NB4 (cell line): ENCODE data around the gene GMIP.

Source experiments
- MYC ChIP-seq: IDR thresholded peaks from 2 replicates; pipeline ENCODE4 v1.6.1; 2011; ENCODE audit warnings: low read depth, low read length
- POLR2A ChIP-seq: IDR thresholded peaks from 2 replicates; pipeline ENCODE4 v1.6.1; 2011; ENCODE audit warnings: mild to moderate bottlenecking; ENCODE audit not compliant: insufficient read length; ENCODE audit errors: extremely low read depth
- TF ChIP-seq, protein P1 (sequence below): IDR thresholded peaks from 2 replicates; pipeline ENCODE4 v1.6.1; 2011; ENCODE audit warnings: low read depth, low read length
- TF ChIP-seq, protein P2 (sequence below): IDR thresholded peaks from one replicate; pipeline ENCODE4 v1.5.1; 2012; ENCODE audit warnings: low read depth, low read length

DNA sequence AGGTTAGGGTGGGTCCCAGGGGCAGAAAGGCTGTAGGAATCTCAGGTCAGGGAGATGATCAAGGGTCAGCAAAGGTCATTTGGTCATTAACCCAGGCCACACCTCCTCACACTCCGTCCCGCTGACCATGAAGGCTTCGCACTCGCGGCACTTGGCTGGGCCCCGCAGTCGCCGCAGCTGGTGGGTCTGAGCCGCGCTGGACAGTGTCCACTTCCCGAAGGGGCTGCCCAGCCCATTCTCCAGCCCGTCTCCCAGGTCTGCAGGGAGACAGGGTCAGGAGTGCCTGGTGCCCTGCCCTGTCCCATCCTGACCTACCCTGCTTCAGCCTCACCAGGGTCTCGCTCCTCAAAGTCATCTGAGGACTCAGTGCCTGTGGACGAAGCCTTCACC, 8.1 kb downstream of the GMIP start:
- TF ChIP-seq POLR2A, result no peak
- TF ChIP-seq, protein P1, sequence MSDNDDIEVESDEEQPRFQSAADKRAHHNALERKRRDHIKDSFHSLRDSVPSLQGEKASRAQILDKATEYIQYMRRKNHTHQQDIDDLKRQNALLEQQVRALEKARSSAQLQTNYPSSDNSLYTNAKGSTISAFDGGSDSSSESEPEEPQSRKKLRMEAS, result no peak
- TF ChIP-seq, protein P2, sequence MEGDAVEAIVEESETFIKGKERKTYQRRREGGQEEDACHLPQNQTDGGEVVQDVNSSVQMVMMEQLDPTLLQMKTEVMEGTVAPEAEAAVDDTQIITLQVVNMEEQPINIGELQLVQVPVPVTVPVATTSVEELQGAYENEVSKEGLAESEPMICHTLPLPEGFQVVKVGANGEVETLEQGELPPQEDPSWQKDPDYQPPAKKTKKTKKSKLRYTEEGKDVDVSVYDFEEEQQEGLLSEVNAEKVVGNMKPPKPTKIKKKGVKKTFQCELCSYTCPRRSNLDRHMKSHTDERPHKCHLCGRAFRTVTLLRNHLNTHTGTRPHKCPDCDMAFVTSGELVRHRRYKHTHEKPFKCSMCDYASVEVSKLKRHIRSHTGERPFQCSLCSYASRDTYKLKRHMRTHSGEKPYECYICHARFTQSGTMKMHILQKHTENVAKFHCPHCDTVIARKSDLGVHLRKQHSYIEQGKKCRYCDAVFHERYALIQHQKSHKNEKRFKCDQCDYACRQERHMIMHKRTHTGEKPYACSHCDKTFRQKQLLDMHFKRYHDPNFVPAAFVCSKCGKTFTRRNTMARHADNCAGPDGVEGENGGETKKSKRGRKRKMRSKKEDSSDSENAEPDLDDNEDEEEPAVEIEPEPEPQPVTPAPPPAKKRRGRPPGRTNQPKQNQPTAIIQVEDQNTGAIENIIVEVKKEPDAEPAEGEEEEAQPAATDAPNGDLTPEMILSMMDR, result no peak
- TF ChIP-seq MYC, result no peak
